H1 (cell line): ENCODE measurements around the gene RAB44.

Source experiments
- CHD2 ChIP-seq: IDR thresholded peaks from 2 replicates; pipeline ENCODE4 v1.6.1; 2012; ENCODE audit warnings: low read length, improper control_type of control experiment
- CTCF ChIP-seq, 3 experiments: IDR thresholded peaks; 1 replicate in 2 of 3; 2 replicates in 1 of 3; pipeline versions ENCODE4 v1.5.1 to v1.6.1; 2011; ENCODE audit warnings: low read length in 3 of 3, mild to moderate bottlenecking in 3 of 3, inconsistent platforms in 2 of 3, low read depth in 1 of 3, moderate library complexity in 1 of 3; ENCODE audit not compliant: insufficient read depth in 1 of 3; ENCODE audit errors: control extremely low read depth in 1 of 3
- EZH2 ChIP-seq: fragments of 200-600 bp; sonication (generic); IDR thresholded peaks from 2 replicates; pipeline ENCODE4 v1.7.1; 2012; ENCODE audit warnings: low read depth, mild to moderate bottlenecking, moderate library complexity, low read length, inconsistent platforms; ENCODE audit not compliant: severe bottlenecking
- MAFK ChIP-seq: IDR thresholded peaks from 2 replicates; pipeline ENCODE4 v1.6.1; 2012; ENCODE audit warnings: low read depth, mild to moderate bottlenecking, improper control_type of control experiment, low read length
- POLR2A ChIP-seq, 2 experiments: IDR thresholded peaks; 1 replicate in 1 of 2; 2 replicates in 1 of 2; pipeline ENCODE4 v1.6.1; 2011; ENCODE audit warnings: low read depth in 2 of 2, low read length in 2 of 2, mild to moderate bottlenecking in 2 of 2; ENCODE audit errors: control extremely low read depth in 1 of 2
- POLR2AphosphoS5 ChIP-seq: IDR thresholded peaks from 2 replicates; pipeline ENCODE4 v1.6.1; 2011; ENCODE audit warnings: low read depth, low read length
- ZNF274 ChIP-seq: IDR thresholded peaks from 2 replicates; pipeline ENCODE4 v1.7.0; 2012; ENCODE audit warnings: low read length, borderline replicate concordance; ENCODE audit errors: extremely low read depth
- TF ChIP-seq, protein P1 (sequence below): IDR thresholded peaks from 2 replicates; pipeline ENCODE4 v1.6.1; 2011; ENCODE audit warnings: low read depth, mild to moderate bottlenecking, low read length; ENCODE audit not compliant: insufficient read depth

GRCh38 chr6:36742146-36742545 is 44.5 kb downstream of the RAB44 start:
- no peak for TF ChIP-seq POLR2AphosphoS5
- TF ChIP-seq MAFK = no peak
- TF ChIP-seq CHD2 = no peak
- TF ChIP-seq CTCF (IDR thresholded peaks at IDR 0.05; ENCODE audit: control extremely low read depth in 1 of 3, insufficient read depth in 1 of 3, low read depth in 1 of 3, low read length in 3 of 3) = no peak
- TF ChIP-seq, protein P1, sequence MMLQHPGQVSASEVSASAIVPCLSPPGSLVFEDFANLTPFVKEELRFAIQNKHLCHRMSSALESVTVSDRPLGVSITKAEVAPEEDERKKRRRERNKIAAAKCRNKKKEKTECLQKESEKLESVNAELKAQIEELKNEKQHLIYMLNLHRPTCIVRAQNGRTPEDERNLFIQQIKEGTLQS = no peak
- no peak for TF ChIP-seq POLR2A (IDR thresholded peaks at IDR 0.05; ENCODE audit: control extremely low read depth in 1 of 2, low read depth in 2 of 2, low read length in 2 of 2)
- TF ChIP-seq ZNF274 = no peak
- no peak for TF ChIP-seq EZH2
